Activated naive CD4-positive, alpha-beta T cell treated with anti-CD3 and anti-CD28 coated beads, Interleukin-2, amount 50 U/mL, for 24 hours (primary cell): Measurements from ENCODE around the gene RFX8.

Source experiments
- H3K27ac Mint-ChIP-seq: one replicate; pipeline ENCODE4 v1.8.0; 2021; ENCODE audit warnings: mild to moderate bottlenecking, mixed read lengths
- H3K27me3 Mint-ChIP-seq: one replicate; pipeline ENCODE4 v1.8.0; 2021; ENCODE audit warnings: mixed read lengths
- H3K36me3 Mint-ChIP-seq: one replicate; pipeline ENCODE4 v1.8.0; 2021; ENCODE audit warnings: mixed read lengths
- H3K4me1 Mint-ChIP-seq: one replicate; pipeline ENCODE4 v1.8.0; 2021; ENCODE audit warnings: mixed read lengths
- H3K4me3 Mint-ChIP-seq: one replicate; pipeline ENCODE4 v1.8.0; 2021; ENCODE audit warnings: mild to moderate bottlenecking, mixed read lengths
- H3K9me3 Mint-ChIP-seq: one replicate; pipeline ENCODE4 v1.8.0; 2021; ENCODE audit warnings: mixed read lengths

RFX8 gene

GRCh38 chr2:101501443-101501842 is 26.5 kb upstream of the RFX8 start:
- H3K9me3 Mint-ChIP-seq, result no peaks in the 10 kb centered on the region
- H3K4me3 Mint-ChIP-seq, result no peak overlapping the region
- peaks cover 15% of the 10 kb centered on the region for H3K4me1 Mint-ChIP-seq
- no peaks in the 10 kb centered on the region for H3K36me3 Mint-ChIP-seq
- H3K27me3 Mint-ChIP-seq, result no peaks in the 10 kb centered on the region
- H3K27ac Mint-ChIP-seq, result no peak overlapping the region

- Mint-ChIP-seq H3K4me1 (peaks cover 15% of the 10 kb centered on the region), H3K9me3 (no peaks in the 10 kb centered on the region), H3K27ac (no peak overlapping the region), H3K4me3 (no peak overlapping the region), H3K36me3 (no peaks in the 10 kb centered on the region), H3K27me3 (no peaks in the 10 kb centered on the region)
These were observed 25.9 kb upstream of the RFX8 start for GRCh38 chr2:101500860-101501259.

GRCh38 chr2:101500180-101500579 is 25.3 kb upstream of the RFX8 start:
- Mint-ChIP-seq H3K27ac (no peak overlapping the region), H3K4me1 (peaks cover 15% of the 10 kb centered on the region), H3K36me3 (no peaks in the 10 kb centered on the region)

GRCh38 chr2:101496279-101496678 is 21.4 kb upstream of the RFX8 start:
- Mint-ChIP-seq H3K4me3 (no peak overlapping the region), H3K27ac (no peak overlapping the region), H3K4me1 (peaks cover under 1% of the 10 kb centered on the region), H3K36me3 (peaks cover 2% of the 10 kb centered on the region), H3K9me3 (no peaks in the 10 kb centered on the region), H3K27me3 (no peaks in the 10 kb centered on the region)

More at GRCh38 chr2:101500180-101500579, 25.3 kb upstream of the RFX8 start:
- no peaks in the 10 kb centered on the region for H3K27me3 Mint-ChIP-seq
- H3K4me3 Mint-ChIP-seq, result no peak overlapping the region
- H3K9me3 Mint-ChIP-seq, result no peaks in the 10 kb centered on the region

GRCh38 chr2:101492936-101493473 is 18.1 kb upstream of the RFX8 start:
- Mint-ChIP-seq H3K4me1 (no peaks in the 10 kb centered on the region), H3K27ac (no peak overlapping the region), H3K36me3 (peaks cover 2% of the 10 kb centered on the region), H3K27me3 (no peaks in the 10 kb centered on the region), H3K9me3 (no peaks in the 10 kb centered on the region), H3K4me3 (no peak overlapping the region)

GRCh38 chr2:101486994-101487393 is 12.1 kb upstream of the RFX8 start:
- H3K27me3 Mint-ChIP-seq, result no peaks in the 10 kb centered on the region
- peaks cover 20% of the 10 kb centered on the region for H3K4me1 Mint-ChIP-seq
- no peaks in the 10 kb centered on the region for H3K9me3 Mint-ChIP-seq
- H3K36me3 Mint-ChIP-seq, result peaks cover 2% of the 10 kb centered on the region
- no peak overlapping the region for H3K27ac Mint-ChIP-seq
- no peak overlapping the region for H3K4me3 Mint-ChIP-seq

- Mint-ChIP-seq H3K9me3 (no peaks in the 10 kb centered on the region), H3K27ac (peak overlapping the region; percentile 51), H3K4me1 (peaks cover 20% of the 10 kb centered on the region), H3K36me3 (no peaks in the 10 kb centered on the region), H3K4me3 (peak overlapping the region; percentile 30), H3K27me3 (no peaks in the 10 kb centered on the region)
These were observed 11.4 kb upstream of the RFX8 start for GRCh38 chr2:101486258-101486701.

- Mint-ChIP-seq H3K4me1 (peaks cover 20% of the 10 kb centered on the region), H3K4me3 (peak overlapping the region; percentile 30), H3K36me3 (no peaks in the 10 kb centered on the region), H3K9me3 (no peaks in the 10 kb centered on the region), H3K27ac (peak overlapping the region; percentile 51), H3K27me3 (no peaks in the 10 kb centered on the region)
These were observed 10.9 kb upstream of the RFX8 start for GRCh38 chr2:101485856-101486255.

- Mint-ChIP-seq H3K9me3 (no peaks in the 10 kb centered on the region), H3K36me3 (no peaks in the 10 kb centered on the region), H3K4me1 (peaks cover 12% of the 10 kb centered on the region), H3K27me3 (no peaks in the 10 kb centered on the region), H3K27ac (no peak overlapping the region), H3K4me3 (no peak overlapping the region)
These were observed 5.9 kb upstream of the RFX8 start for GRCh38 chr2:101480764-101481163.

- Mint-ChIP-seq H3K4me3 (no peak overlapping the region), H3K9me3 (no peaks in the 10 kb centered on the region), H3K27ac (no peak overlapping the region), H3K4me1 (peaks cover 15% of the 10 kb centered on the region), H3K36me3 (no peaks in the 10 kb centered on the region), H3K27me3 (no peaks in the 10 kb centered on the region)
These were observed 4.9 kb upstream of the RFX8 start for GRCh38 chr2:101479810-101480209.

GRCh38 chr2:101479328-101479727 is 4.4 kb upstream of the RFX8 start:
- no peak overlapping the region for H3K27ac Mint-ChIP-seq
- H3K4me3 Mint-ChIP-seq, result no peak overlapping the region
- no peaks in the 10 kb centered on the region for H3K36me3 Mint-ChIP-seq
- no peaks in the 10 kb centered on the region for H3K9me3 Mint-ChIP-seq
- H3K27me3 Mint-ChIP-seq, result no peaks in the 10 kb centered on the region
- H3K4me1 Mint-ChIP-seq, result peaks cover 16% of the 10 kb centered on the region

GRCh38 chr2:101478181-101479001 is 3.5 kb upstream of the RFX8 start:
- Mint-ChIP-seq H3K4me1 (peaks cover 16% of the 10 kb centered on the region), H3K4me3 (no peak overlapping the region), H3K27me3 (no peaks in the 10 kb centered on the region), H3K9me3 (no peaks in the 10 kb centered on the region), H3K36me3 (no peaks in the 10 kb centered on the region), H3K27ac (no peak overlapping the region)

- Mint-ChIP-seq H3K27ac (no peak overlapping the region), H3K9me3 (no peaks in the 10 kb centered on the region), H3K4me1 (peaks cover 16% of the 10 kb centered on the region), H3K4me3 (no peak overlapping the region), H3K36me3 (no peaks in the 10 kb centered on the region), H3K27me3 (no peaks in the 10 kb centered on the region)
These were observed 2.6 kb upstream of the RFX8 start for GRCh38 chr2:101477556-101477955.

GRCh38 chr2:101476605-101477208 is 1.8 kb upstream of the RFX8 start:
- no peaks in the 10 kb centered on the region for H3K27me3 Mint-ChIP-seq
- no peak overlapping the region for H3K4me3 Mint-ChIP-seq
- no peaks in the 10 kb centered on the region for H3K36me3 Mint-ChIP-seq
- H3K9me3 Mint-ChIP-seq, result no peaks in the 10 kb centered on the region
- peaks cover 16% of the 10 kb centered on the region for H3K4me1 Mint-ChIP-seq
- H3K27ac Mint-ChIP-seq, result no peak overlapping the region

GRCh38 chr2:101473911-101474701 is 806 bp downstream of the RFX8 start:
- Mint-ChIP-seq H3K9me3 (no peaks in the 10 kb centered on the region), H3K27ac (no peak overlapping the region), H3K4me1 (peaks cover 6% of the 10 kb centered on the region), H3K36me3 (no peaks in the 10 kb centered on the region), H3K4me3 (peak overlapping the region; percentile 82), H3K27me3 (no peaks in the 10 kb centered on the region)

GRCh38 chr2:101473591-101473910 is 1.4 kb downstream of the RFX8 start:
- H3K4me3 Mint-ChIP-seq, result peak overlapping the region; percentile 78
- H3K36me3 Mint-ChIP-seq, result no peaks in the 10 kb centered on the region
- no peak overlapping the region for H3K27ac Mint-ChIP-seq
- H3K4me1 Mint-ChIP-seq, result peaks cover 6% of the 10 kb centered on the region
- H3K9me3 Mint-ChIP-seq, result no peaks in the 10 kb centered on the region
- H3K27me3 Mint-ChIP-seq, result no peaks in the 10 kb centered on the region
